Hepatocyte (in vitro differentiated cells): ENCODE measurements around the gene LMAN2.

Experiments
- CTCF ChIP-seq: fragments of 200-600 bp; sonication (generic); IDR thresholded peaks from 2 replicates; pipeline ENCODE4 v1.5.1; 2016; ENCODE audit warnings: antibody characterized with exemption, mild to moderate bottlenecking; ENCODE audit not compliant: poor library complexity
- EZH2 ChIP-seq: fragments of 200-600 bp; sonication (generic); IDR thresholded peaks from 2 replicates; pipeline ENCODE4 v1.6.1; 2016; ENCODE audit warnings: antibody characterized with exemption, mild to moderate bottlenecking, borderline replicate concordance
- EZH2phosphoT487 ChIP-seq: fragments of 200-600 bp; sonication (generic); IDR thresholded peaks from one replicate; pipeline ENCODE4 v1.6.1; 2018; ENCODE audit warnings: antibody characterized with exemption, mild to moderate bottlenecking, low read depth, moderate library complexity; ENCODE audit not compliant: unreplicated experiment, severe bottlenecking

DNA sequence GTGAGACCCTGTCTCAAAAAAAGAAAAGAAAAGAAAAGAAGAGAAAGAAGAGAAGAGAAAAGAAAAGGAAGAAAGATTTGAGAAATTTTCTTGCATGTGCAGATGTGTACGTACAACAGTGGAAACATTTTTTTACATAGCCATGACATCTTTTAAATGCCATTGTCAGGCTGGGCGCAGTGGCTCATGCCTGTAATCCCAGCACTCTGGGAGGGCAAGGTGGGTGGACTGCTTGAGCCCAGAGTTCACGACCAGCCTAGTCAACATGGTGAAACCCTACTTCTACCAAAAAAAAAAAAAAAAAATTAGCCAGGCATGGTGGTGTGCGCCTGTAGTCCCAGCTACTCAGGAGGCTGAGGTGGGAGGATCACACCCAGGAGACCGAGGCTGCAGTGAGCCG is 6.6 kb downstream of the LMAN2 start:
- TF ChIP-seq CTCF: no peak
- TF ChIP-seq EZH2: no peak
- no peak for TF ChIP-seq EZH2phosphoT487
